GM18907 (cell line): ENCODE data around the gene ISL2.
"Not testable (repeated sequence)": the region's sequence is repeated elsewhere in the genome, so short reads cannot be mapped to it uniquely, and the experiment has no call there.

ENCODE experiments used
- ATAC-seq: cut with Tn5 transposase; IDR thresholded peaks from one replicate; pipeline ENCODE4 v1.9.1; 2021; ENCODE audit warnings: mild to moderate bottlenecking, moderate library complexity; ENCODE audit not compliant: unreplicated experiment

Gene ISL2

DNA sequence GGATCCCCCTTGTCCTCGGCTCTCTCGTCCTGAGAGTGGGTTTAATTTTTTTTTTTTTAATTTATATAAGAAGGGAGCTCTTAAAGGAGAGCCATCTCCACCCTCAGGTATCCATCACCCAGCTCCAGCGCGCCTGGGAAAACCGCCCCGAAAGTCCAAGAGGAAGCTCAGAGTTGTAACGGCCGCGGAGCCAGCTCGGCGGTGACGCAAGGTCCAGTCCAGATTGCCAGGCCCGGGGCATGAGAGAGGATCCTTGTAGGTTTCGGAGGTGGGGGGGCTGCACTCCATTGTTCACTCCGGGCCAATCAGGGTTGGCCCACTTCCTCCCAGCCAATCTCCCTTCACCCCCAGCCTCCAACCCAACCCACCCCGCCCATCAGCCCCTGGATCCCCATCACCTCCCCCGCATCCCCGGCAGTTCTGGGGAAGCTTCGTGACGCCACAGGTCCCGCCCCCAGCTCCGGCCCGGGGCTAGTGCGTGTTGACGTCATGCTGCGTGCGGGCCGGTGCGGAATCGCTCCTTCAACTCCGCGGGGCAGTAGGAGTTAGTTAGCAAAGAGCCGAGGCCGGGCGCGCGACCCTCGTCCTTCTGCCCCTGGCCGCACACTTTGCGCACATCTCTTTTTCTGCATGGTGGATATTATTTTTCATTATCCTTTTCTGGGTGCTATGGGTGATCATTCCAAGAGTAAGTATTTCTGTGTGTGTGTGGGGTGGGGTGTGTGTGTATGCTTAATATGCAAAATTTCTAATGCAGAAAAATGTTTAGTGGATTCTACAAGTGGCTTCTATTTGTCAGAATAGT, at the start of gene ISL2:
Gene ISL2 (plus strand): TSS at position 520 of the 805 bp plus-strand sequence. CDS start 111 bp downstream, at position 631.
- peak; percentile 52 for ATAC-seq

DNA sequence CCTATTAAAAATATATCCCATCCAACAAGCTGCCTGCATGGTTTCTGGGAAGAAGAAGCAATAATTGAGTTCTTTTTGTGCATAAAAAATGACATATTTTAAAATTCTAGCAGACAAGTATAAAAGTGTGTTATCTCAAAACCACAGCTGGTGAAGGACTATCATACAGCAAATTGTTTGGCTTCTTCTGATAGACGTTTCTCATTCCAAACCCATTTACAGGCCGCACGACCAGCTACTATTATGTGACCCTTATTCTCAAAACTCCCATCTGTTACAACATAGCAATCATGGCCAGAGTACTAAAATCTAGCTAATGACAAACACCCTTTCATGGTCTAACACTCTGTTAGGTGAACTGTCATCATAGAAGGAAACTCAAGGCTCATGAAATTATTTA, 47.0 kb upstream of the ISL2 start:
- ATAC-seq = no peak

DNA sequence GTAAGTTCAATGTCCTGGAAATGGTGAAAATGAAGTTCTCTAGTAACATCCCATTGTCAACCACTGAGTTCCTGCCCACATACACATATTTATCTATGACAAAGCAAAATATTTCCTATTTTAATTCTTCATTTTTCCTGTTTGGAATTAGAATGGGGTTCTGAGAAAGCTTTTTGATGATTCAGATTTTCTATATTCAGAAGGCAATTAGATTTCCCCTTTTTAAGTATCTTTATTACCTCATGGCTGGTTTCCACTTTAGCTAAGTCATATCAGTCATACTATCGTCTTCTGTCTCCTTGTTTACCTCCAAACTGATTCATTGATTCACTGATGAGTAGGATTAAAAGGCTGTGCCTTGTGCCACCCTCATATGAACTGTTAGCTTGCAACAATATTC, 43.2 kb upstream of the ISL2 start:
- no peak for ATAC-seq

DNA sequence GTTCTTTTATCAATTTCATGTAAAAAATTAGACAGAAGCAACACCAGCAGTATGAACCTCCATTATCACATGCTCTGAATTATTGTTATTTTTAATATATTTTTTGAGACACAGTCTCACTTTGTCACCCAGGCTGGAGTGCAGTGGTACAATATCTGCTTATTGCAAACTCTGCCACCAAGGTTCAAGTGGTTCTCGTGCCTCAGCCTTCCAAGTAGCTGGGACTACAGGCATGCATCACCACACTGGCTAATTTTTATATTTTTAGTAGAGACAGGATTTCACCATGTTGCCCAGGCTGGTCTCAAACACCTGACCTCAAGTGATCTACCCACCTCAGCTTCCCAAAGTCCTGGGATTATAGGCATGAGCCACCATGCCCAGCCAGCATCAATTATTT, 42.1 kb upstream of the ISL2 start:
- not testable (repeated sequence) for ATAC-seq

DNA sequence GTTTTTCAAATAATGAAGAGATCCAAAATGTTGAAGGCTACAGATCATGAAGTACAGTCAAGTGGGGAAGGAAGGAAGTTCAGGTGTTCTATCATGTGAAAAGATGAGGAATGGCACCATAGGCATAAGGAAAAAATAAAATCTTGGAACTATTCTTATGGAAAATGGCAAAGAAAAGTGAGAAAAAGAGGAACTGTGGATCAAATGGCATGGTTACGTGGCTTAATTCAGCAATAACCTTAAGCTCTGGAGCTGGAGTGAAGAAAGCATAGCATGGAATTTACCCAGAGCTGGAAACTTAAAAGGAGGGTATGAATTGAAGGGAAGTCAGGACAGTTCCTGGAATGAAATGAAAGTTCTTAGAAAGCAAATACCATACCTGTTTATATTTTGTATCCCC, 39.7 kb upstream of the ISL2 start:
- ATAC-seq = no peak

DNA sequence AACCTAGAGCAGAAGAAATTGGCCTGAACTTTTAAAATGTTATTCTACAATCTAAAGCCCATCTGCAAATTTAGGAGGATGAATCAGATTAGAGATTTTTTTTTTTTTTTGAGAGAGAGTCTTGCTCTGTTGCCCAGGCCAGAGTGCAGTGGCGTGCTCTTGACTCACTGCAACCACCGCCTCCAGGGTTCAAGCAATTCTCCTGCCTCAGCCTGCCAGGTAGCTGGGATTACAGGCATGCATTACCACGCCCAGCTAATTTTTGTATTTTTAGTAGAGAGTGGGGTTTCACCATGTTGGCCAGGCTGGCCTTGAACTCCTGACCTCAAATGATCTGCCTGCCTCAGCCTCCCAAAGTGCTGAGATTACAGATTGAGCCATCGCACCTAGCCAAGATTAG, 38.6 kb upstream of the ISL2 start:
- not testable (repeated sequence) for ATAC-seq

DNA sequence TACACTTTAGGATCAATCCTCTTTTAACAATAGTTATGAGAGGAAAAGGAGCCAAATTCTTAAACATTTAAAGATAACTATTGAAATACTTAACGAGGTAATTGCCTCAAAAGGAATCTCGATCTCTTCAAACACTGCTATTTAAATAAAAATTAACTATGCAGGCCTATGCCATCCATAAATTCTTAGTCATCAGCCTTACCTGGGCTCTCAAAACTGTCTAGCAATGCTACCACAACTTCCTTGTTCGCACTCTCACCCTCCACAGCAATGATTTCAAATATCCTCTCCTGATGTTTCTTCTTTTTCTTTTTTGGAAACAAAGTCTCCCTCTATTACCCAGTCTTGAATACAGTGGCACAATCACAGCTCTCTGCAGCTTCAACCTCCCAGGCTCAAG, 37.6 kb upstream of the ISL2 start:
- no peak for ATAC-seq

DNA sequence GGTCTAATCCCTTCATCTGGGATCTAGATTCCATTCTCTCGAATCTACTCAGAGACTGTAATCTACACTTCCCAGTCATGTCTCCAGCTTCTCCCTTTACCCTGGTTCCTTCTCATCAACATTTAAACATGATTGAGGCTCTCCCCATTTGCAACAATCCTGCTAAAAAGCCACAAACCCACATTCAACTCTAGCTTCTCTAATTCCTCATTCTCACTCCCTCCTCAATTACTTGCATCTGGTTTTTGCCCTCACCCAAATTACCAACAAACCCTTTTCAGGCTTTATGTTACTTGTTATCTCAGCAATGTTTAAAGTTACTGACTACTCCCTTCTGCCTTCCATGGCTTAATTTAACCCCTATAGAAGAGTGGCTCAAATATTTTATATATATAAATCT, 36.8 kb upstream of the ISL2 start:
- ATAC-seq = no peak

DNA sequence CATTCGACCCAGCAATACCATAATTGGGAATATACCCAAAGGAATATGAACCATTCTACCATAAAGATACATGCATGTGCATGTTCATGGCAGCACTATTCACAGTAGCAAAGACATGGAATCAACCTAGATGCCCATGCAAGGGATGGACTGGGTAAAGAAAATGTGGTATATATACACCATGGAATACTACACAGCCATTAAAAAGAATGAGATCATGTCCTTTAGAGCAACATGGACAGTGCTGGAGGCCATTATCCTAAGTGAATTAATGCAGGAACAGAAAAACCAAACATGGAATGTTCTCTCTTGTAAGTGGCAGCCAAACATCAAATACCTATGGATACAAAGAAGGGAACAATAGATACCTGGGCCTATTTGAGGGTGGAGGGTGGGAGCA, 32.7 kb upstream of the ISL2 start:
- ATAC-seq = no peak

DNA sequence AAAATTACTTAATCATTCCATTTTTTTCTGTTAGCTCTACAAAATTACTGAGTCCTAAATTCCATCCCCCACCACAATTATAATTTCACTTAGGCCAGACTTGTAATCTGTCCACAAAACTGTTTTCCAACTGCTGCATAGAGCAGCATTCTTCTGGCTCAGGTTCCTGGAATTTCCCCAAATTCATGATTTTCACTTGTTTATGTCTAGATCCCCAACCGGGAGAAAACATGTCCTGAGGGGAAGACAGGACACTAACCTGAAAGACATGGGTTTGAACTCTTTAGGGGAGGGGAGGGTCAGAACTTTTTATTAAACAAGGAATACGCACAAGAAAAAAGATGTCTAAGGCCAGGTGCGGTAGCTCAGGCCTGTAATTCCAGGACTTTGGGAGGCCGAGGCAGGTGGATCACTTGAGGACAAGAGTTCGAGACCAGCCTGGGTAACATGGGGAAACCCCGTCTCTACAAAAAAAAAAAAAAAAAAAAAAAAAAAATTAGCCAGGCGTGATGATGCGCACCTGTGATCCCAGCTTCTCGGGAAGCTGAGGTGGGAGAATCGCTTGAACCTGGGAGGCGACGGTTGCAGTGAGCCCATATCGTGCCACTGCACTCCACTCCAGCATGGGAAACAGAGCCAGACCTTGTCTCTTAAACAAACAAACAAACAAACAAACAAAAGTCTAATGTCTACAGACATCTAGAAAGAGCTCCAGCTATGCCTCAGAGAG, 26.8 kb upstream of the ISL2 start:
- no peak for ATAC-seq

DNA sequence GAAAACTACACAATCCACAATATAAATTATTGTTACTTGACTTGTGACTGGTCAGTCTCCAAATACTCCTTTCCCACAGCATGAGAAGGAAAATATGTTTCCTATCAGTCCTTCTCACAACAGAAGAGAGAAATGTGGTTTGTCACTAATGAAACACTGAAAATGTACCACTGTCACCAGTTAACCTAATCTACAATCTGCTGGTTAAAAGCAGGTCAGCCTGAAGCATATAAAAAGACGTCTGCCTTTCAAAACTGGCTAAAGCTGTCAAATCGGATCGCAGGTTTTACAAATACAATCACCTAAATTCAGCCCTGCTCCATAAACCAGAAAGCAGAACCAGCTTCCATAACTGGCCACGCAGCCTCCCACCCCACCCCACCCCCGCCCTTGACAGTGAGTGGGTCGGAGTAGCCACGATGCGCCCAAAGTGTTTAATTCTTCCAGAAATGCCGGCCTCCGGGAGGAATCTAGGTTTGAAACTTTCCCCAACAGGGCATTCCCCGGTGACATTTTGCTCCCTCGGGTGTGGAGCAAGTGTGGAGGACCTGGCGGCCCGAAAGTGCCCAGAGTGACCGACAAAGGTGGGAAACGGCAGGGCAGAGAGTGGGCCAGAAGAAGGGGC, 26.0 kb upstream of the ISL2 start:
- ATAC-seq = peak; percentile 31

DNA sequence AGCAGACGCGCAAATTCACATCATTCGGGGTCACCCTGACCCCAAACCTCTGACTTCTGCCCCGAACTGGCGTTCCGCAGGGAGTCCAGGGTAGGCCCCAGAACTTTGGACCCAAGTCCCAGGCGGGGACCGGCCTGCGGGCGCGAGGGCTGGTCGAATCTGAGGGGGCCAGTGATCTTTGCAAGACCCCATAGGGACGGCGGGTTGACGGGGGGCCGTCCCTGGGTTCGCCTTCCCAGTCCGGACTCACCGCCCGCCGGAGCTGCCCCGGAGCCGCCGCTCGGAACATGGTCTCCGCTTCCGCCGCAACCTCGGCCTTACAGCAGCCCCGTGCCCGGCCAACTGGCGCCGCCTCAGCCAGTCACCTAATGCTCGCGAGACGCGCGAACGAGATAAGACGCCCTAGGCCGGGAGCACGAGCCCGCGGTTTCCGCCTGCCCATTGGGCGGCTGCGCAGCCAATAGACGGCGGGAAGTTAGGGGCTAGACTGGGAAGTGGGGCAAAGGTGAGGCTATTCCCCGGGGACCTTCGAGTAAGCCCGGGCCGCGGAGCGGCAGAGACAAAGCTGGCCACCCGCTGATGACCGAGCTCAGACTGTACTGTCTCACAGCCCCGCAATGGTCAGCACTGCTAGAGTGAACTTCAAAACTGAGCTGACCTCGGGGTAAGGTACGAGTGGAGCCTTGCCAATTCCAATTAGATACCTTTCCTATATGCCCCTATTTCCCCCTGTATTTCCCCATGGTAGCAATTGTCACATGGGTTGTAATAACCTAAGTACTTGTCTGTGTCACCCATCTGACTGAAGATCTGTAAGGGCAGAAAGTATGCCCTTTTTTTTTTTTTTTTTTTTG, 25.2 kb upstream of the ISL2 start, which contains the start of gene ETFA:
Gene ETFA (minus strand): TSS at position 370 of the 854 bp plus-strand sequence. CDS start 81 bp downstream, at position 289.
- peak; percentile 96 for ATAC-seq

DNA sequence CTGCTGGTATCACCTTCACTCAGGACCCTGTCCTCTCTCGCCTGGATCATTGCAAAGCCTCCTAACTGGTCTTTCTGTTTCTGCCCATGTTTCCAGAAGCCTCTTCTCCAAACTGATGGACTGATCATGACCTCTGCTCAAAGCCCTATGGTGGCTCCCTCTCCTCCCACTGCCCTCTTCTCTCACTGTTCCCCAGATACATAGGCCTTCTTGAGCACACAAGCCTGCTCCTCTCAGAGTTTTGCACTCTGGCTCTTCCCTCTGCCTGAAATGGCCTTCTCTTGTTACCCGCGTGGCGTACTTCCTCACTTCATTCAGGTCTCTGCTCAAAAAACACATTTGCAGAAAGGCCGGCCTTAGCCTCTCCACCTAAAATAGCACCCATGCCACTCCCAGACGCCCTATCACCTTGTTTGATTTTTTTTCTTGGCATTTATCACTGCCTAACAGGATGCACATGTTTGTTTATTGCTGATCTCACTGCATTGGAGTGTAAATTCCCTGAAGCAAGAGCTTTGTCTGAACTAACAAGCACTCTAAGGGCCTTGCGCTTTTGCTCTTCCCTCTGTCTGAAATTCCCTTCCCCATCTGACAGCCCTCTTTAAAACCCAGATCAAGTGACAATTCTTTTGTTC, 23.9 kb upstream of the ISL2 start:
- no peak for ATAC-seq

DNA sequence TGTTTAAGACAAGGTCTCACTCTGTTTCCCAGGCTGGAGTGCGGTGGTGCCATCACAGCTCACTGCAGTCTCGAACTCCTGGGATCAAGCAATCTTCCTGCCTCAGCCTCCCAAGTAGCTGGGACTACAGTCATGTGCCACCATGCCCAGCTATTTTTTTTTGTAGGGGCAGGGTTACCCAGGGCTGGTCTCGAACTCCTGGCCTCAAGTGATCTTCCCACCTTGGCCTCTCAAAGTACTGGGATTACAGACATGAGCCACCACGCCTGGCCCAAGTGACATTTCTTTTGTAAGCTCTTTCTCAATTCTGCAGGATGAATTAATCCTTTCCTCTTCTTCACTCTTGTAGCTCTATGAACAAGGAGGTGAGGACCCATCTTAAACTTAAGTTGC, 23.4 kb upstream of the ISL2 start:
- not testable (repeated sequence) for ATAC-seq

DNA sequence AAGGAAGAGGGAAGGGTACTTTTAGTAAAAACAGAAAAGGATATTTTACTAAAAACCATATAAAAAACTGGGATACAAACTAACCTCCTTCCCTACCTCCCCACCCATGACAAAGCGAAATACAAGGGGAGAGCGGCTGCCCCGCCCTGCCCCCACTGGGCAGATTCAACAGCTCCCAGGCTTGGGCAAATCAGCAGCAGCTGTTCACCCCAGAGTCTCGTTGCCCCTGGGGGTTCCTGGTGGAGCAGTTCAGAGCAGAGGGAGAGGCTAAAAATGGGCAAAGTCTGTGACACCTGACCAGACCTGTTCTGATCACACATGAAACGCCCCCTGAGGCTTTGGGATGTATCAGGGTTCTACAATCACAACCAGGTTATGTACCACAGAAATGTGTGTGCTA, 22.8 kb upstream of the ISL2 start:
- ATAC-seq = no peak

DNA sequence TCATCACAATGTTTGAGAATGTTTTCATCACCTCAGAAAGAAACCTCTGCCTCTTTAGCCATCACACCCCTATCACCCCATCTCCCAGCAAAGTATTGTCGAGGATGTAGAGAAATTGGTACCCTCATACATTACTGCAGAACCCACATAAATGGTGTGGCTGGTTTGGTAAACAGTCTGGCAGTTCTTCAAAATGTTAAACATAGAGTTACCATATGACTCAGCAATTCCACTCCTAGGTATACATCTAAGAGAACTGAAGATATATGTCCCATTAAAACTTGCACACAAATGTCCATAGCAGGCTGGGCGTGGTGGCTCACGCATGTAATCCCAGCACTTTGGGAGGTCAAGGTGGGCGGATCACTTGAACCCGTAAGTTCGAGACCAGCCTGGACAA, 16.6 kb upstream of the ISL2 start:
- no peak for ATAC-seq

DNA sequence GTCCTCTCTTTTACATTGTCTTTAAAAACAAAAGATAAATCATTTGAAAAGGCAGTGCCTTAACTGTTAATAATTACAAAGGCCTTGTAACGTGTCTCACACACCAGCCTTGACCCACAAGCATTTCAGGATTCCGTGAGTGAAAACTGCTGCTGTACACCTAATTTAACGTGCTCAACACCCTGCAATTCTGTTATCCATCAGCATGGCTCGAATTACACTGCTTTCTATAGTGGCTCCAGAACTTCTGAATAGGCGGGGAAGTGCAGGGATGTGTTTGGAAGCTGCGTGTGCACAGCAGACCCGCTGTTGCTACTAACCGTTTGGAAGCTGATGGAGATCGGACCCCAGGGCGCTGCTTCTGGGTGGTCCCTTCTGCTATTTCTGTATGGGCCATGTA, 15.4 kb upstream of the ISL2 start:
- ATAC-seq = no peak

DNA sequence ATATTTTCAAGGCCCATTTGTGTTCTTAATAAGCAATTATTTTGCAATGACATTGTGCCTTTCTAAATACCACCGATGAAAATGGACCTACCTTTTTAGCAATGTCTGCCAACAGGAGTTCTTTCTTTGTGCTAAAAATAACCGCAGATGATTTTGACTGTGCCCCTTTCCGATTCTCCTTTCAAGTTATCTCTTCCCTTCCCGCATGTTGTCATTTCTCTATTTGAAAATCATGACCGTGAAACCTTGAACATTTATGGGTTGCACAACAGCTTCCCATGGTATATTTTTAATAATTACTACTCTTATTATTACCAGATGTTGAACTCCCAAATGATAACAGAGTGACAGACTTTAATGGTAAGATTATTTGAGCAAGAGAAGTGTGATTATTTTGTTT, 15.0 kb upstream of the ISL2 start:
- ATAC-seq = no peak

DNA sequence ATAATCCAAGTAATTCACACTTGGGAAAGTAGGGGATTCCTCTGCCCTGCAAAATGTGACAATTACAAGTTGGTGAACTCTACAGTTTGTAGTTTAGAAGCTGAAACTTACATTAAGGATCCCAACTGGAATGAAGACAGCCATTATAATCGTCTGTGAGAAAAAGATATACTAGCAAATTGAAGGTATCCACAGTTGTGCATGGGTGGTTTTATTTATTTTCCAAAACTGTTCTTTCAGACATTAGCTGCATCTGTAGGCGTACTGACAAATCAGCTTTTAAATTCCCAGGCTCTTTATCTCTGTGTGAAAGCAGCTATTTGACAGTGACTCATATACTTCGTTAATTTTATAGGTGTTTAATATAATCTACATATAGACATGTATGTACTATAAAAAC, 12.5 kb upstream of the ISL2 start:
- no peak for ATAC-seq

DNA sequence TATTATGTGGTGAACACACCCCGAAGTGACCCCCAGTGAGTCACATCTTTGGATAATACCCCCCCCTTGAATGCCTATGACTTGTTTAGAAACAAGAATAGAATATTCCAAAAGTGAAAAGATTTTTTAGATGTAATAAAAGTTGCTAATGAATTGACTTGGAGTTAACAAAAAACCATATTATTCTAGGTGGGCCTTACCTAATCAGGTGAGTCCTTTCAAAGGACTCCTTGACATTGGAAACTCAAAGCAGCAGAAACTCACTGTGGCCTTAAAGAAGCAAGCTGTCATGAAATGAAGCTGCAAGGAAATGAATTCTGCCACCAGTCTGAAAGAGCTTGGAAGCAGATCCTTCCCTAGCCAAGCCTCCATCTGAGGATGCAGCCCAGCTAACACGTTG, 10.9 kb upstream of the ISL2 start:
- no peak for ATAC-seq
